ENCODE results near the gene GSK3B.
"Not testable (repeated sequence)": the region's sequence is repeated elsewhere in the genome, so short reads cannot be mapped to it uniquely, and the experiment has no call there.

The GSK3B gene

GRCh38 chr3:119933207-119933606, 161.0 kb downstream of the GSK3B start:
- DNase-seq (ENCODE audit: low read depth): no peak

DNA sequence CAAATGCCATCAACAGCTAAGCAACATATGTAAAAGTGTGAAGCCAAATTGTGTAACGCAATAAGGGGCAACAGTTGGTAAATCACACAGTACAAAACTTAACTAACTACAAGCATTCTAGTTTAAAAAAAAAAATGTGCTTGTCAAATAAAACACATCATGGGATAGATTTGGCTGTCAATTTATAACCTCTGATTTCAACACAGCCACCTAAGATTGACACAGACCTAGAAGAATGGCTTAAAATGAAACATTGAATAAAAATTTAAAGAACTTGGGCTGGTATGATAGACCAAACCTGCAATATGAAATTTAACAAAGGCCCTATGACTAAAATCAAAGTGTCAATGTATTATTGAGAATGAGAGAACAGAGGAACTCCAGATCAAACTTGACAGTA, 164.0 kb downstream of the GSK3B start:
- DNase-seq (ENCODE audit: low read depth): no peak

DNA sequence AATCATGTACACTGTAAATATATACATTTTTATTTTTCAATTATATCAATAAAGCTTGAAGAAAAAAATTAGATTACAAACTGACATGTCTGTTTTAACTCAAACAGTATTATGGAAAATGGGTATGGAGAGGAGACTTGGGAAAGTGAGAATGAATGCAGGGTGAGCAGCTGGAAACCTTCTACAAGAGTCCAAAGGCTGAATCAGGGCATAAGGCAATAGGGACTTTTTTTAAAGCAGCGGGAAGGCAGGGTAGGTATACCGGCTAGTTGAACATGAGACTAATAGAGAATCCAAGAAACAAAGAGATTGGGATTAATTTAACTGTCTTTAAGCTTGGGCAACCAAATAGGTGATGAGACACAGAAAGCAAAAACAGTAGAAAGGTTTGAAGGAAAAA, 167.1 kb downstream of the GSK3B start:
- DNase-seq (ENCODE audit: low read depth): no peak

- DNase-seq (ENCODE audit: low read depth): no peak
Measured at GRCh38 chr3:119924111-119925094, 169.8 kb downstream of the GSK3B start.

GRCh38 chr3:119918992-119919933, 175.0 kb downstream of the GSK3B start:
- DNase-seq (ENCODE audit: low read depth): no peak

DNA sequence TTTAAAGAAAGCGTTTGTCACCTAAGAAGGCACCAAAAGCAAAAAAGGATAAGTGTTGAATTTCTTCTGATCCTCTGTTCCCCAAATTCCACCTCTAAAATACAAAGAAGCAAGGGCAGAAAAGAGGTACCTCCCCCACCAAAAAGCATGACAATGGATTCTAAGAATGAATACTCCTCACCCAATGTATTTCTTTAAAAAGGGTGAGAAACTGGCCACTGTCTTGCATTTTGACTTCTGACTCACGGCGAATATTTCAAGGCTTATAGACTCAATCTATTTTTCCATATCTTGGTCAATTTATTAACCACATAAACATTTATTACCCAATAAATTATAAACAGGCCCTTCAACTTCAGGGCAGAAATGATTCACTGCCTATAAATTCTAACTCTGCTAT, 181.2 kb downstream of the GSK3B start:
- DNase-seq (ENCODE audit: low read depth): no peak

DNA sequence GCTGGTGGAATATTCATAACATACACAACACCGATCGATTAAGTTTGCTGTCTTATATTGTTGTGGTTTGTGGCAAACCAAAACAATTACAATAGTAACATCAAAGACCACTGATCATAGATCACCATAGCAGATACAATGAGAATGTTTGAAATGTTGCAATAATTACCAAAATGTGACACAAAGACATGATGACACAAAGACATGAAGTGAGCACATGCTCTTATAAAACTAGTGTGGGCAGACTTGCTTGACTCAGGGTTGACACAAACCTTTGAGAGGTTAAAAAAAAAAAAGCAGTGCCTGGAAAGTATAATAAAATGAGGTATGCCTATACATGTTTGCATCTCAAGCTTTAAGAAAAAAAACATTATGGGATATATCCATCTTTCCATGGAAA, 182.0 kb downstream of the GSK3B start:
- DNase-seq (ENCODE audit: low read depth): no peak

GRCh38 chr3:119911748-119912147, 182.5 kb downstream of the GSK3B start:
- no peak for DNase-seq (ENCODE audit: low read depth)

GRCh38 chr3:119902061-119902460, 192.2 kb downstream of the GSK3B start:
- DNase-seq (ENCODE audit: low read depth): no peak

DNA sequence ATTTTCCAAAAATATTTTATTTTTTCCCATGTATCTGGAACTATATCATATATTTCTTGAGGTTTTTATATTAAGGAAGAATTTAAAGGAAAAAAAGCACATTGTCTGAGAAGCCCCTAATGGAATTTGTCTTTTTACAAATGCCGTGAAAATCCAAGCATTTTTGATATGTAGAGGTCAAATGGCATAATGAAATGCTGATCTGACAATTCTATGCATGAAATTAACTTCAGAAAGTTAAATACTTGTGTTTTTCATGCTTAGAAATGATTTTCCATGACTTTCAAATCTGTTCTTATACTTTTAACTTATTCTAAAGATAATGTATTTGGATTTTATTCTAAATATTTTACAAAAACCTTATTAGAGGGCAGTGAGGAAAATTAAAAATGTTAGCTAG, 193.1 kb downstream of the GSK3B start:
- no peak for DNase-seq (ENCODE audit: low read depth)

DNA sequence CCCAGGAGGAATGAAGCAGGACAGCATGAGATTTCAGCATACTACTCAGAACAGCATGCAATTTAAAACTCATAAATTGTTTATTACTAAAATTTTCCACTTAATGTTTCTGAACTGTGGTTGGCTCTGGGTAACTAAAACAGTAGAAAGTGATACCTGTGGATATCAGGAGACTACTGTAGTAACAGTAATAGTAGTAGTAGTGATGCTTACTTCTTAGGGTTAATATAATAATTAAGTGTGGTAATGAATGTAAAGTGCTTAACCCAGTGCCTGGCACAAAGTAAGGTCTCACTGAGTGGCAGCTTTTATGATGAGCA, 195.1 kb downstream of the GSK3B start:
- no peak for DNase-seq (ENCODE audit: low read depth)

GRCh38 chr3:119898478-119899191, 195.6 kb downstream of the GSK3B start:
- no peak for DNase-seq (ENCODE audit: low read depth)

- DNase-seq (ENCODE audit: low read depth): no peak
Measured at GRCh38 chr3:119894195-119894594, 200.1 kb downstream of the GSK3B start.

DNA sequence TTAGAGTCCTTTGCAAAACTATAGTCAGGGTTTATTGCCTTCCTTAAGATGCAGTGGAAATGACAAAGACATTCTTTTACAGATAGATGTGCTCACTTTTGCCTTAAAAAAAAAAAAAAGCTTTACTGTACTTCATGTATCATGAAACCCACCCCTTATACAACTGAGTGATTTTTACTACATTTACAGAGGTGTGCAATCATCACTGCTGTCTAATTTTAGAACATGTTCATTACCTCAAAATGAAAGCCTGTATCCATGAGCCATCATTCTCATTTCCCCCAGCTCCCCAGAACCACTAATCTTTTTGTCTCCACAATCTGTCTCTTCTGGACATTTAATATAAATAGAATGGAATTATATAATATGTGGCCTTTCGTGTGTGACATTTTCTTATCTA, 200.5 kb downstream of the GSK3B start:
- DNase-seq (ENCODE audit: low read depth): no peak

DNA sequence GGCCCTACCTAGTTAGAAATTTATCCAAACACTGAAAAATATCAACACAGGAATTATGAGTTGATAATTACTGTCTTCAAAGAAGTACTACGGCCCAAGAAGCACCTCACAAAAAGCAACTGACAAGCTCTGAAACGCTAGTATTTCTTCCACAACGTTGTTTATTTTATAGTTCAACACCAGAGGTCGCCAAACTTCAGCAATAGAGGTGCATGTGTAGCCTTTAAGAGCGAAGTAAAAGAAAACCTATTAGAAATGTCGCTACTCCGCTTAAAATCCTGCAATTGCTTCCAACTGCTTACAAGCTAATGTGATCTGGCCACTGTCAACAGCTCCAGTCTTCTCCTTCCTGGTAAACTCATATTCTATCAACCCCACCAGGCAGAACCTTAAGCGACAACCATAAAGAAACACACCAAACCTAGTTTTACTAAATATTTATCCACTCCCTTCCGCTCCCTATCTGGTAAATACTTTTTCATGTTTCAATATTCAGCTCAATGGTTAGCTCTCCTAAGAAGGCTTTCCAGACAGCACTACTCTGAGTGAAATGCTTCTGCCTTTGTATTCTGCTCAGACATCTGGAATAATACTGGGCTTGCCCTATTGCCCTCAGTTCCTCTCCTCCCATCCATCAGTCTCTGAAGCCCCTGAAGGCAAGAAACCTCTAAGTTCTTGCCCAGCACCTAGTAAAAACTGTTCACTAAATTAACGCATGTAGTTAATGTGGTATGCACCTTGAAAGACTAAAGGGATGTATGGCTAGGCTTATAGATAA, 202.1 kb downstream of the GSK3B start:
- peak; percentile 22 for DNase-seq (ENCODE audit: low read depth)

DNA sequence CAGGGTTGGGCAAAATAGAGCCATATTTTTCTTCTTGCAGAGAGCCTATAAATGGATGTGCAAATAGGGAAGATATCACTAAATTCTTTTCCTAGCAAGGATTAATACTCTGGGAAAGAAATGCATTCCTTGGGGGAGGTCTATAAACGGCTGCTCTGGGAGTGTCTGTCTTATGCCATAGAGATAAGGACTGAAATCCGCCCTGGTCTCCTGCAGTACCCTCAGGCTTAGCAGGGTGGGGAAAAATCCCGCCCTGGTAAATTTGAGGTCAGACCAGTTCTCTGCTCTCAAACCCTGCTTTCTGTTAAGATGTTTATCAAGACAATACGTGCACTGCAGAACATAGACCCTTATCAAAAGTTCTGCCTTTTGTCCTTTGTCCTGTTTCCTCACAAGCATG, 205.6 kb downstream of the GSK3B start:
- not testable (repeated sequence) for DNase-seq (ENCODE audit: low read depth)

DNA sequence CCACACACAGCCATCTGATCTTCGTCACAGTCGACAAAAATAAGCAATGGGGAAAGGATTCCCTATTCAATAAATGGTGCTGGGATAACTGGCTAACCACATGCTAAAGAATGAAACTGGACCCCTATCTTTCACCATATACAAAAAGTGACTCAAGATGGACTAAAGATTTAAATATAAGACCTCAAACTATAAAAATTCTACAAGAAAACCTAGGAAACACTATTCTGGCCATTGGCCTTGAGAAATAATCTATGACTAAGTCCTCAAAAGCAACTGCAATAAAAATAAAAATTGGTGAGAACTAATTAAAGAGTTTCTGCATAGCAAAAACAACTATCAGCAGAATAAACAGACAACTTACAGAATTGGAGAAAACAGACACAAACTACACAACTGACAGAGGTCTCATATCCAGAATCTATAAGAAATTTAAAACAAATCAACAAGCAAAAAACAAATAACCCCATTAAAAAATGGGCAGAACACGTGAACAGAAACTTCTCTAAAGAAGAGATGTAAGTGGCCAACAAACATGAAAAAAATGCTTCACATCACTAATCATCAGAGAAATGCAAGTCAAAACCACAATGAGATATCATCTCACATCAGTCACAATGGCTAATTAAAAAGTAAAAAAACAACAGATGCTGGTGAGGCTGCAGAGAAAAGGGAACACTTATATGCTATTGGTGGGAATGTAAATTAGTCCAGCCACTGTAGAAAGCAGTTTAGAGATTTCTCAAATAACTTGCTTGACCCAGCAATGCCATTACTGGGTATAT, 208.3 kb downstream of the GSK3B start:
- DNase-seq (ENCODE audit: low read depth): no peak

- DNase-seq (ENCODE audit: low read depth): no peak
Measured at GRCh38 chr3:119884161-119884557, 210.1 kb downstream of the GSK3B start.

- DNase-seq (ENCODE audit: low read depth): no peak
Measured at GRCh38 chr3:119883461-119884160, 210.6 kb downstream of the GSK3B start.

- no peak for DNase-seq (ENCODE audit: low read depth)
Measured at GRCh38 chr3:119880966-119881365, 213.3 kb downstream of the GSK3B start.
